ENCODE measurements around the gene PLPP4.

DNA sequence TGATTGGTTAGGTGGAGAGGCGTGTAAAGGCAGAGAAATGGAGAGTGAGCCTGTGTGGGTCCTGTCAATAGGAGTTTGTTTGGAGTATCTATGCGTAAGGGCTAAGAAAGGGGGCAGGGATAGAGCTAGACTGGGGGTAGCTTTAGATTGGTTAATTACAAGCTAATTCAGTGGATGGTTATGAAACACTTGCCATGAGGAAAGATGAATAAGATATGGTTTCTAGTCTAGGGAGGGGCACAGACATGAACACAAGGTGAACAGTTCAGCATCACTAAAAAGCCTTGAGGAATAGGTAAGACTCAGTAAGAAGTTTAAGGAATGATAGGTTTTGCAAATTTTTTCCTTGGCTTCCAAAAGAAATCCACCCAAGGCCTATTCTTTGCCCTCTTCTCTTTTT lies 50.6 kb downstream of the PLPP4 start:
- TF ChIP-seq, protein P1, sequence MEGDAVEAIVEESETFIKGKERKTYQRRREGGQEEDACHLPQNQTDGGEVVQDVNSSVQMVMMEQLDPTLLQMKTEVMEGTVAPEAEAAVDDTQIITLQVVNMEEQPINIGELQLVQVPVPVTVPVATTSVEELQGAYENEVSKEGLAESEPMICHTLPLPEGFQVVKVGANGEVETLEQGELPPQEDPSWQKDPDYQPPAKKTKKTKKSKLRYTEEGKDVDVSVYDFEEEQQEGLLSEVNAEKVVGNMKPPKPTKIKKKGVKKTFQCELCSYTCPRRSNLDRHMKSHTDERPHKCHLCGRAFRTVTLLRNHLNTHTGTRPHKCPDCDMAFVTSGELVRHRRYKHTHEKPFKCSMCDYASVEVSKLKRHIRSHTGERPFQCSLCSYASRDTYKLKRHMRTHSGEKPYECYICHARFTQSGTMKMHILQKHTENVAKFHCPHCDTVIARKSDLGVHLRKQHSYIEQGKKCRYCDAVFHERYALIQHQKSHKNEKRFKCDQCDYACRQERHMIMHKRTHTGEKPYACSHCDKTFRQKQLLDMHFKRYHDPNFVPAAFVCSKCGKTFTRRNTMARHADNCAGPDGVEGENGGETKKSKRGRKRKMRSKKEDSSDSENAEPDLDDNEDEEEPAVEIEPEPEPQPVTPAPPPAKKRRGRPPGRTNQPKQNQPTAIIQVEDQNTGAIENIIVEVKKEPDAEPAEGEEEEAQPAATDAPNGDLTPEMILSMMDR (conservative IDR thresholded peaks at IDR 0.05; ENCODE audit: low read depth, low read length): no peak
- no peak for TF ChIP-seq EZH2 (IDR thresholded peaks at IDR 0.05; ENCODE audit: low read length, unreplicated experiment)

All from PC-3 (cell line).